GM21825 (cell line): Measurements from ENCODE around the gene CAMK2A.
"Not testable (repeated sequence)": the region's sequence is repeated elsewhere in the genome, so short reads cannot be mapped to it uniquely, and the experiment has no call there.

Source experiments
- ATAC-seq: cut with Tn5 transposase; IDR thresholded peaks from one replicate; pipeline ENCODE4 v1.9.1; 2021; ENCODE audit warnings: mild to moderate bottlenecking, moderate library complexity; ENCODE audit not compliant: unreplicated experiment

Gene CAMK2A

GRCh38 chr5:150256410-150257064 is 33.0 kb downstream of the CAMK2A start:
- ATAC-seq, result no peak

- no peak for ATAC-seq
These were observed 33.7 kb downstream of the CAMK2A start for GRCh38 chr5:150255659-150256409.

- ATAC-seq, result no peak
These were observed 34.8 kb downstream of the CAMK2A start for GRCh38 chr5:150254774-150255173.

GRCh38 chr5:150254363-150254762 is 35.2 kb downstream of the CAMK2A start:
- no peak for ATAC-seq

GRCh38 chr5:150253416-150254208 is 36.0 kb downstream of the CAMK2A start:
- no peak for ATAC-seq

- no peak for ATAC-seq
These were observed 37.1 kb downstream of the CAMK2A start for GRCh38 chr5:150252489-150252888.

- no peak for ATAC-seq
These were observed 38.1 kb downstream of the CAMK2A start for GRCh38 chr5:150251504-150251903.

- no peak for ATAC-seq
These were observed 39.8 kb downstream of the CAMK2A start for GRCh38 chr5:150249744-150250143.

GRCh38 chr5:150248946-150249345 is 40.6 kb downstream of the CAMK2A start:
- ATAC-seq, result no peak

- ATAC-seq, result not testable (repeated sequence)
These were observed 41.1 kb downstream of the CAMK2A start for GRCh38 chr5:150248493-150248892.

GRCh38 chr5:150247726-150248125 is 41.8 kb downstream of the CAMK2A start:
- ATAC-seq, result no peak

- no peak for ATAC-seq
These were observed 42.7 kb downstream of the CAMK2A start for GRCh38 chr5:150246835-150247234.

- no peak for ATAC-seq
These were observed 43.1 kb downstream of the CAMK2A start for GRCh38 chr5:150246429-150246828.

- ATAC-seq, result no peak
These were observed 43.8 kb downstream of the CAMK2A start for GRCh38 chr5:150245808-150246207.

GRCh38 chr5:150245111-150245789 is 44.3 kb downstream of the CAMK2A start:
- no peak for ATAC-seq

GRCh38 chr5:150244209-150244608 is 45.4 kb downstream of the CAMK2A start:
- ATAC-seq, result no peak

- ATAC-seq, result no peak
These were observed 46.0 kb downstream of the CAMK2A start for GRCh38 chr5:150243590-150243989.

GRCh38 chr5:150242251-150242894 is 47.2 kb downstream of the CAMK2A start:
- no peak for ATAC-seq

GRCh38 chr5:150241298-150242160 is 48.0 kb downstream of the CAMK2A start:
- no peak for ATAC-seq

- no peak for ATAC-seq
These were observed 49.8 kb downstream of the CAMK2A start for GRCh38 chr5:150239794-150240122.
